ENCODE measurements around the gene MAP2K1. TPM values are rescaled to one million over a fixed set of nuclear protein-coding genes. Genes with fewer than 3 reads are reported as not detected.

Gene MAP2K1
- total RNA-seq, 1 donor from 2014 or later, result 23.6 TPM

- DNase-seq (ENCODE audit: extremely low spot score in 2 of 2), result no peak
- TF ChIP-seq, protein P1, sequence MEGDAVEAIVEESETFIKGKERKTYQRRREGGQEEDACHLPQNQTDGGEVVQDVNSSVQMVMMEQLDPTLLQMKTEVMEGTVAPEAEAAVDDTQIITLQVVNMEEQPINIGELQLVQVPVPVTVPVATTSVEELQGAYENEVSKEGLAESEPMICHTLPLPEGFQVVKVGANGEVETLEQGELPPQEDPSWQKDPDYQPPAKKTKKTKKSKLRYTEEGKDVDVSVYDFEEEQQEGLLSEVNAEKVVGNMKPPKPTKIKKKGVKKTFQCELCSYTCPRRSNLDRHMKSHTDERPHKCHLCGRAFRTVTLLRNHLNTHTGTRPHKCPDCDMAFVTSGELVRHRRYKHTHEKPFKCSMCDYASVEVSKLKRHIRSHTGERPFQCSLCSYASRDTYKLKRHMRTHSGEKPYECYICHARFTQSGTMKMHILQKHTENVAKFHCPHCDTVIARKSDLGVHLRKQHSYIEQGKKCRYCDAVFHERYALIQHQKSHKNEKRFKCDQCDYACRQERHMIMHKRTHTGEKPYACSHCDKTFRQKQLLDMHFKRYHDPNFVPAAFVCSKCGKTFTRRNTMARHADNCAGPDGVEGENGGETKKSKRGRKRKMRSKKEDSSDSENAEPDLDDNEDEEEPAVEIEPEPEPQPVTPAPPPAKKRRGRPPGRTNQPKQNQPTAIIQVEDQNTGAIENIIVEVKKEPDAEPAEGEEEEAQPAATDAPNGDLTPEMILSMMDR (IDR thresholded peaks at IDR 0.05), result no peak
- TF ChIP-seq POLR2A (IDR thresholded peaks at IDR 0.05) (no peak), POLR2AphosphoS5 (IDR thresholded peaks at IDR 0.05; ENCODE audit: insufficient read depth in 1 of 2, low read depth in 1 of 2) (no peak)
- no peaks in the 10 kb centered on the region for H3K27me3 ChIP-seq
- intact Hi-C loops (cut with DNase I), result no loop called here
- H3K27ac ChIP-seq, result no peak overlapping the region
- H3K9me3 ChIP-seq, result no peaks in the 10 kb centered on the region
- no peak overlapping the region for H3K4me3 ChIP-seq
- peaks cover 28% of the 10 kb centered on the region for H3K4me1 ChIP-seq
- no peaks in the 10 kb centered on the region for H3K36me3 ChIP-seq
Observed at GRCh38 chr15:66394915-66395314, 8.2 kb downstream of the MAP2K1 start.

DNA sequence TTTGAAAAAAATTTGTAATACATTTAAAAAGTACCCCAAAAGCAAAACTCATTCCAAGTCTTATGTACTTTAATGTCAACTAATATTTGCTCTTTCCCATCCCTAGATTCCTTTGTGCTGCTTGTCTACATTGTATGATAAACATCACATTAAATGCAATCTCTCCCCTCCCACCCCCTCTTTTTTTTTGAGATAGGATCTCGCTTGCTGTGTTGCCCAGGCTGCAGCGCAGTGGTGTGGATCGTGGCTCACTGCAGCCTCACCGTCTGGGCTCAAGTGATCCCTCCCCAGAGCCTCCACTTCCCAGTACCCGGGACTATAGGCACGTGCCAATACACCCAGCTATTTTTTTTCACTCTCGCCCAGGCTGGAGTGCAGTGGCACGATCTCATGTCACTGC is 12.6 kb downstream of the MAP2K1 start:
- no peaks in the 10 kb centered on the region for H3K27me3 ChIP-seq
- H3K36me3 ChIP-seq, result no peaks in the 10 kb centered on the region
- DNase-seq (ENCODE audit: extremely low spot score in 2 of 2), result no peak
- H3K27ac ChIP-seq, result no peak overlapping the region
- TF ChIP-seq POLR2A (IDR thresholded peaks at IDR 0.05) (no peak), POLR2AphosphoS5 (IDR thresholded peaks at IDR 0.05; ENCODE audit: insufficient read depth in 1 of 2, low read depth in 1 of 2) (no peak)
- TF ChIP-seq, protein P1 (IDR thresholded peaks at IDR 0.05), result no peak
- peaks cover 27% of the 10 kb centered on the region for H3K4me1 ChIP-seq
- H3K4me3 ChIP-seq, result no peak overlapping the region
- intact Hi-C loops (cut with DNase I), result no loop called here
- H3K9me3 ChIP-seq, result no peaks in the 10 kb centered on the region

GRCh38 chr15:66400351-66400774 is 13.7 kb downstream of the MAP2K1 start:
- H3K27me3 ChIP-seq, result no peaks in the 10 kb centered on the region
- no peaks in the 10 kb centered on the region for H3K9me3 ChIP-seq
- no peak overlapping the region for H3K27ac ChIP-seq
- TF ChIP-seq, protein P1 (IDR thresholded peaks at IDR 0.05), result no peak
- TF ChIP-seq POLR2AphosphoS5 (IDR thresholded peaks at IDR 0.05; ENCODE audit: insufficient read depth in 1 of 2, low read depth in 1 of 2) (no peak), POLR2A (IDR thresholded peaks at IDR 0.05) (no peak)
- H3K36me3 ChIP-seq, result no peaks in the 10 kb centered on the region
- peaks cover 29% of the 10 kb centered on the region for H3K4me1 ChIP-seq
- DNase-seq (ENCODE audit: extremely low spot score in 2 of 2), result no peak
- intact Hi-C loops (cut with DNase I), result no loop called here
- no peak overlapping the region for H3K4me3 ChIP-seq

DNA sequence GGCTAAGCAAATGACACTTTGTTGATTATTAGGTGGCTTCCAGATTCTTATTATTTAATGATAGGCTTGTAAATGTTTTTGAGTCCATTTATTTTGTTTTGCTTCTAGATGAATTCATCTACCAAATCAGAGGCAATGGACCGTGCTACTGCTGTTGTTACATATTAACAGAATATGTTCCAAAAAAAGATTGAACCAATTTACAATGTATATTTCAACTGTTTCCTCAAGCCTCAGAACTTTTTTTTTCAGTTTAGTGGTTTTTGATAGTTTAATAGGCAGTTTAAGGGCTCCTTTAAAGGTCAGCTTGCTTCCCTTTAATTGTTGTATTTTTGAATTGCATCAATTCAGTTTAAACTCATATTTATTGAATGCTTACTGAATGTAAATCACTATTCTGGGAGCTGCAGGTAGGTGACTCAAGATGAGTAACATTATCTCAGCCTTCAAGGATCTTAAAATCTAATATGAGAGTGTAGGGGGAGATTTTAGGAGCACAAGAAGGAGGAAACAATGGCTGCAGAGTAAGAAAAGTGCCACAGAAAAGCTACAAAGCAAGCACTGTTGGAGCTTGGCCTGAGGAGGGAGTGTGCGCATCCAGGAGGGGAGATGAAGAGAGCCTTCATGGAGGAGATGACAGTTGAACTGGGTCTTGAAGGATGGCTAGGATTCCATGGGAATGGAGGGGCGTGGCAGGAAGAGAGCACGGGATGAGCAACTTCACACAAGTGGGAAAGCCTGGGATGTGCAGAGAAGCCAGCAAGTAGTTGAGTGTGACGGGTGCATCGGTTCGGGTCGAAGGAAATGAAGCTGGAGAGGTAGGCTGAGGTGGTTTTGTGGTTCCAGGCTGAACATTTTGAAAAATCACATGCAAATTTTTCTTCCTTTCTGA is 14.7 kb downstream of the MAP2K1 start:
- intact Hi-C loops (cut with DNase I), result no loop called here

More for the DNA sequence above, 14.7 kb downstream of the MAP2K1 start:
- H3K27me3 ChIP-seq, result no peaks in the 10 kb centered on the region
- no peaks in the 10 kb centered on the region for H3K36me3 ChIP-seq
- H3K4me3 ChIP-seq, result no peak overlapping the region
- DNase-seq (ENCODE audit: extremely low spot score in 2 of 2), result no peak
- H3K27ac ChIP-seq, result no peak overlapping the region
- no peaks in the 10 kb centered on the region for H3K9me3 ChIP-seq
- H3K4me1 ChIP-seq, result peaks cover 29% of the 10 kb centered on the region
- TF ChIP-seq, protein P1 (IDR thresholded peaks at IDR 0.05), result no peak
- TF ChIP-seq POLR2A (IDR thresholded peaks at IDR 0.05), result no peak
- no peak for TF ChIP-seq POLR2AphosphoS5 (IDR thresholded peaks at IDR 0.05; ENCODE audit: insufficient read depth in 1 of 2, low read depth in 1 of 2)
